Gastroesophageal sphincter (tissue), 2 donors: ENCODE measurements around the gene TRAPPC3L.

Source experiments
- EP300 ChIP-seq: sonication (generic); formaldehyde crosslinking; IDR thresholded peaks from one replicate; pipeline ENCODE4 v1.6.1; 2017; ENCODE audit warnings: antibody characterized with exemption, mild to moderate bottlenecking
- POLR2AphosphoS5 ChIP-seq: sonication (generic); formaldehyde crosslinking; IDR thresholded peaks from one replicate; pipeline ENCODE4 v1.6.1; 2017; ENCODE audit warnings: antibody characterized with exemption

DNA sequence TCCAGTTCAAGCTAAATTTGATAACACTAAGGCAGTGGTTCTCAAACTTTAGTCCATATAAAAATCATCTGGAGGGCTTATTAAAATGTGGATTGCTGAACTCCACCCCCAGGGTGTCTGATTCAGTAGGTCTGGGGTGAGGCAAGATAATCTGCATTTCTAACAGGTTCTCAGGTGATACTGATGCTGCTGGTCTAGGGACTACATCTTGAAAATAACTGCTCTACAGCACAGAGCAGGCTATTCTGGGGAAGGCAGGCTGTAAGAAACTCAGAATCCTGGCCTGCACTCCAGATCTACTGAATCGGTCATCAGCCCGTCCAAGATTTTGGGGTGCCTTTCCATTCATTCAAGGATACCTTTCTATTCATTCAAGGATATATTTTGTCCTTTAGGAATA lies 22.6 kb downstream of the TRAPPC3L start:
- no peak for TF ChIP-seq POLR2AphosphoS5
- no peak for TF ChIP-seq EP300
